ENCODE results near the gene SLC38A9. TPM values are rescaled to one million over a fixed set of nuclear protein-coding genes. Genes with fewer than 3 reads are reported as not detected.

SLC38A9 gene
- total and polyA plus RNA-seq, 2 donors (not counting 1 experiment from before 2014, with no cell fraction given): 18.1 to 49.7 TPM

DNA sequence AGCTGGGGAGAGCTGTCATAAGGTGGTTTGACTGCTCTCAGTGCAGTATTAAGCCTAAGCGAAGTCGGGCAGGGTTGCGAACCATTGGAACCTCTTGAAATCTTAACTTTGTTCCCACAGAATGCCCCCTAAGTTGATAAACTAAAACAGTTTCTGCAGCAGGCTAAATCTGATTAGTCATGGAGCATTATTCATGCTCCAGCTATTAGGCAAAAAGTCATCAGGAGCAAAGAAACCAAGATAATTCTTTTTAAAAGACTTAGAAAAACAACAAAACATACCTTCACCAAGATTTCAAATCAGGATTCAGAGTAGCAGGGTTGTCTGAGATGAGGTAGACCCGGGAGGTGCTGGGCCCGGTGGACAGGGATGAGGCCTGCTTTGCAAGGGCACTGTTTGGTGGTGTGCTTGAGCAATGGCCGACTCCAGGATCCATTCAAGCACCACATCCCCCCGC lies 107.5 kb downstream of the SLC38A9 start:
- Histone ChIP-seq H2AFZ (ENCODE audit: low read length) (peak overlapping the region; percentile 79), H3K9me3 (ENCODE audit: control insufficient read depth, insufficient read depth, low read depth, low read length) (no peaks in the 10 kb centered on the region), H3K27me3 (ENCODE audit: control insufficient read depth, insufficient read depth, low read length) (no peaks in the 10 kb centered on the region), H4K20me1 (ENCODE audit: control insufficient read depth, extremely low read depth, insufficient read depth, low read length) (no peaks in the 10 kb centered on the region), H3K9ac (ENCODE audit: insufficient read depth, low read length) (no peak overlapping the region), H3K27ac (ENCODE audit: insufficient read depth, low read length) (peak overlapping the region; percentile 69), H3K79me2 (ENCODE audit: control insufficient read depth, insufficient read depth, low read length) (no peaks in the 10 kb centered on the region), H3K4me2 (ENCODE audit: extremely low read depth, insufficient read depth, low read length) (no peak overlapping the region), H3K36me3 (ENCODE audit: control insufficient read depth, insufficient read depth, low read length) (no peaks in the 10 kb centered on the region), H3K4me1 (ENCODE audit: control insufficient read depth, extremely low read depth, insufficient read depth, low read length) (peaks cover 20% of the 10 kb centered on the region), H3K4me3 (replicated peaks in 1 of 4; ENCODE audit: control extremely low read depth in 1 of 4, insufficient read depth in 1 of 4, low read depth in 3 of 4, low read length in 4 of 4) (no peak overlapping the region)
- no peak for TF ChIP-seq CTCF (conservative IDR thresholded peaks at IDR 0.05 in 1 of 2, IDR thresholded peaks at IDR 0.05 in 1 of 2; ENCODE audit: low read depth in 1 of 2, low read length in 2 of 2)
- no peak for TF ChIP-seq EZH2 (IDR thresholded peaks at IDR 0.05; ENCODE audit: low read length, missing control alignments)
- peak; percentile 80 to 86 for DNase-seq (ENCODE audit: low read depth in 2 of 2)

GRCh38 chr5:55603922-55604321 lies 108.2 kb downstream of the SLC38A9 start:
- H3K9ac ChIP-seq (ENCODE audit: insufficient read depth, low read length): no peak overlapping the region
- H3K79me2 ChIP-seq (ENCODE audit: control insufficient read depth, insufficient read depth, low read length): no peaks in the 10 kb centered on the region
- H3K9me3 ChIP-seq (ENCODE audit: control insufficient read depth, insufficient read depth, low read depth, low read length): no peaks in the 10 kb centered on the region
- H2AFZ ChIP-seq (ENCODE audit: low read length): peak overlapping the region; percentile 42
- DNase-seq (ENCODE audit: low read depth in 2 of 2): peak; percentile 75 to 78
- no peak overlapping the region for H3K4me3 ChIP-seq (replicated peaks in 1 of 4; ENCODE audit: control extremely low read depth in 1 of 4, insufficient read depth in 1 of 4, low read depth in 3 of 4, low read length in 4 of 4)
- no peaks in the 10 kb centered on the region for H3K27me3 ChIP-seq (ENCODE audit: control insufficient read depth, insufficient read depth, low read length)
- no peaks in the 10 kb centered on the region for H4K20me1 ChIP-seq (ENCODE audit: control insufficient read depth, extremely low read depth, insufficient read depth, low read length)
- H3K36me3 ChIP-seq (ENCODE audit: control insufficient read depth, insufficient read depth, low read length): no peaks in the 10 kb centered on the region
- H3K27ac ChIP-seq (ENCODE audit: insufficient read depth, low read length): peak overlapping the region; percentile 69
- TF ChIP-seq EZH2 (IDR thresholded peaks at IDR 0.05; ENCODE audit: low read length, missing control alignments) (no peak), CTCF (conservative IDR thresholded peaks at IDR 0.05 in 1 of 2, IDR thresholded peaks at IDR 0.05 in 1 of 2; ENCODE audit: low read depth in 1 of 2, low read length in 2 of 2) (no peak)
- peaks cover 20% of the 10 kb centered on the region for H3K4me1 ChIP-seq (ENCODE audit: control insufficient read depth, extremely low read depth, insufficient read depth, low read length)
- H3K4me2 ChIP-seq (ENCODE audit: extremely low read depth, insufficient read depth, low read length): peak overlapping the region; percentile 30

DNA sequence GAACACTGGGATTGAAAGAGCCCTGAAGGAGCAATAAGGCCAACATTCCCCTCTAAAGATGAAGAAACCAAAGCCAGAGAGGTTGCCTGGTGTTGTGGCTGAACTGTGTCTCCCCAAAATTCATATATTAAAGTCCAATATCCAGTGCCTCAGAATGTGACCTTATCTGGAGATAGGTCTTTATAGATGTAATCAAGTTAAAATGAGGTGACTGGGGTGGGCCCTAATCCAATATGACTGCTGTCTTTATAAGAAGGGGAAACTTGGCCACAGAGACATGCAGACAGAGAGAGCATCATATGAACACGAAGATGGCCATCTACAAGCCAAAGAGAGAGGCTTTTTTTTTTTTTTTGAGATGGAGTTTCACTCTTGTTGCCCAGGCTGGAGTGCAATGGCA lies 110.5 kb downstream of the SLC38A9 start:
- Histone ChIP-seq H3K4me1 (ENCODE audit: control insufficient read depth, extremely low read depth, insufficient read depth, low read length) (peaks cover 26% of the 10 kb centered on the region), H3K27ac (ENCODE audit: insufficient read depth, low read length) (peak overlapping the region; percentile 70), H3K36me3 (ENCODE audit: control insufficient read depth, insufficient read depth, low read length) (no peaks in the 10 kb centered on the region), H3K79me2 (ENCODE audit: control insufficient read depth, insufficient read depth, low read length) (no peaks in the 10 kb centered on the region), H3K4me3 (replicated peaks in 1 of 4; ENCODE audit: control extremely low read depth in 1 of 4, insufficient read depth in 1 of 4, low read depth in 3 of 4, low read length in 4 of 4) (no peak overlapping the region), H3K4me2 (ENCODE audit: extremely low read depth, insufficient read depth, low read length) (peak overlapping the region; percentile 54), H3K9me3 (ENCODE audit: control insufficient read depth, insufficient read depth, low read depth, low read length) (no peaks in the 10 kb centered on the region), H2AFZ (ENCODE audit: low read length) (no peak overlapping the region), H3K27me3 (ENCODE audit: control insufficient read depth, insufficient read depth, low read length) (no peaks in the 10 kb centered on the region), H3K9ac (ENCODE audit: insufficient read depth, low read length) (no peak overlapping the region), H4K20me1 (ENCODE audit: control insufficient read depth, extremely low read depth, insufficient read depth, low read length) (no peaks in the 10 kb centered on the region)
- TF ChIP-seq EZH2 (IDR thresholded peaks at IDR 0.05; ENCODE audit: low read length, missing control alignments) (no peak), CTCF (conservative IDR thresholded peaks at IDR 0.05 in 1 of 2, IDR thresholded peaks at IDR 0.05 in 1 of 2; ENCODE audit: low read depth in 1 of 2, low read length in 2 of 2) (no peak)
- DNase-seq (ENCODE audit: low read depth in 2 of 2): peak in 1 of 2 donors; percentile 28
